ENCODE results near the gene FKBP10.

Gene FKBP10

GRCh38 chr17:41769985-41770384 lies 42.8 kb upstream of the FKBP10 start:
- TF ChIP-seq EZH2 (IDR thresholded peaks at IDR 0.05; ENCODE audit: borderline replicate concordance, low read depth, low read length, severe bottlenecking) (no peak), CTCF (IDR thresholded peaks at IDR 0.05; ENCODE audit: borderline replicate concordance, extremely low read depth, low read length, poor library complexity, severe bottlenecking) (no peak)
- Histone ChIP-seq H3K4me3 (ENCODE audit: low read depth in 1 of 2, low read length in 2 of 2) (no peak overlapping the region), H2AFZ (ENCODE audit: low read depth, low read length) (no peak overlapping the region), H3K36me3 (ENCODE audit: insufficient read depth, low read length) (no peaks in the 10 kb centered on the region), H3K4me2 (ENCODE audit: insufficient read depth, low read length) (no peak overlapping the region), H3K27me3 (ENCODE audit: insufficient read depth, low read length, poor library complexity) (no peaks in the 10 kb centered on the region), H3K9ac (ENCODE audit: low read depth, low read length) (no peak overlapping the region), H3K27ac (ENCODE audit: low read length) (no peak overlapping the region), H4K20me1 (ENCODE audit: insufficient read depth, low read length) (no peaks in the 10 kb centered on the region), H3K9me3 (ENCODE audit: insufficient read depth, low read length, severe bottlenecking) (no peaks in the 10 kb centered on the region), H3K79me2 (ENCODE audit: insufficient read depth, low read length) (no peaks in the 10 kb centered on the region), H3K4me1 (ENCODE audit: insufficient read depth, low read length) (no peaks in the 10 kb centered on the region)
- no peak for DNase-seq
- no peak for ATAC-seq (ENCODE audit: insufficient read depth, low read depth)

- TF ChIP-seq CTCF (IDR thresholded peaks at IDR 0.05; ENCODE audit: borderline replicate concordance, extremely low read depth, low read length, poor library complexity, severe bottlenecking) (no peak), EZH2 (IDR thresholded peaks at IDR 0.05; ENCODE audit: borderline replicate concordance, low read depth, low read length, severe bottlenecking) (no peak)
- no peak for DNase-seq
- H3K36me3 ChIP-seq (ENCODE audit: insufficient read depth, low read length) = no peaks in the 10 kb centered on the region
- H3K9me3 ChIP-seq (ENCODE audit: insufficient read depth, low read length, severe bottlenecking) = no peaks in the 10 kb centered on the region
- no peaks in the 10 kb centered on the region for H3K4me1 ChIP-seq (ENCODE audit: insufficient read depth, low read length)
- no peak overlapping the region for H2AFZ ChIP-seq (ENCODE audit: low read depth, low read length)
- no peak overlapping the region for H3K4me2 ChIP-seq (ENCODE audit: insufficient read depth, low read length)
- H4K20me1 ChIP-seq (ENCODE audit: insufficient read depth, low read length) = no peaks in the 10 kb centered on the region
- no peak for ATAC-seq (ENCODE audit: insufficient read depth, low read depth)
- no peaks in the 10 kb centered on the region for H3K27me3 ChIP-seq (ENCODE audit: insufficient read depth, low read length, poor library complexity)
- H3K9ac ChIP-seq (ENCODE audit: low read depth, low read length) = no peak overlapping the region
- no peak overlapping the region for H3K4me3 ChIP-seq (ENCODE audit: low read depth in 1 of 2, low read length in 2 of 2)
- no peak overlapping the region for H3K27ac ChIP-seq (ENCODE audit: low read length)
- no peaks in the 10 kb centered on the region for H3K79me2 ChIP-seq (ENCODE audit: insufficient read depth, low read length)
These were observed 41.2 kb upstream of the FKBP10 start for GRCh38 chr17:41771389-41772206.

GRCh38 chr17:41772218-41772585 lies 40.6 kb upstream of the FKBP10 start:
- Histone ChIP-seq H3K27ac (ENCODE audit: low read length) (no peak overlapping the region), H3K4me2 (ENCODE audit: insufficient read depth, low read length) (no peak overlapping the region), H3K4me3 (ENCODE audit: low read depth in 1 of 2, low read length in 2 of 2) (no peak overlapping the region), H3K36me3 (ENCODE audit: insufficient read depth, low read length) (no peaks in the 10 kb centered on the region), H3K9ac (ENCODE audit: low read depth, low read length) (no peak overlapping the region), H3K9me3 (ENCODE audit: insufficient read depth, low read length, severe bottlenecking) (no peaks in the 10 kb centered on the region), H4K20me1 (ENCODE audit: insufficient read depth, low read length) (no peaks in the 10 kb centered on the region), H3K4me1 (ENCODE audit: insufficient read depth, low read length) (no peaks in the 10 kb centered on the region), H3K79me2 (ENCODE audit: insufficient read depth, low read length) (no peaks in the 10 kb centered on the region), H2AFZ (ENCODE audit: low read depth, low read length) (no peak overlapping the region), H3K27me3 (ENCODE audit: insufficient read depth, low read length, poor library complexity) (no peaks in the 10 kb centered on the region)
- TF ChIP-seq EZH2 (IDR thresholded peaks at IDR 0.05; ENCODE audit: borderline replicate concordance, low read depth, low read length, severe bottlenecking) (no peak), CTCF (IDR thresholded peaks at IDR 0.05; ENCODE audit: borderline replicate concordance, extremely low read depth, low read length, poor library complexity, severe bottlenecking) (no peak)
- ATAC-seq (ENCODE audit: insufficient read depth, low read depth) (no peak), DNase-seq (no peak)
